T-helper 9 cell (primary cell): ENCODE data around the gene VGLL4.
"Not testable (repeated sequence)": the region's sequence is repeated elsewhere in the genome, so short reads cannot be mapped to it uniquely, and the experiment has no call there.

Experiments
- DNase-seq: peaks from one replicate; pipeline ENCODE4 v3.0.0-alpha.2; 2020

Gene VGLL4

DNA sequence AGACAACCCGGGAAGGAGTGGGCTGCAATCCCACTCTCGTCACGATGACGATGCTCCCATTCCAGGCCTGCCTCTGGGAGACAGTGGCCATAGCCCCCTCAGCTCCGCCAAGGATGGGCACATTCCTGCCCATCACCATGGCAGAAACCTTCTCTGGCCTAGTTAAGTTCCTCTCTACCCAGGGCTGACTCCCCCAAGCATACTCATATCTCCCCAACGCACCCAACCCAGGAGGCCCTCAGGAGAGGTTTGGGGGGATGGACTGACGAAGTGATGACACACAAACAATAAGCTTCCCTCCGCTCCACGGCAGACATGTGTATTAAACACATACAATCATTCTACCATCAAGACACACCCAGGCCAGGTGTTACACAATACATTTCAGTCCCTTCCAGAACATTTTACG, 60.1 kb downstream of the VGLL4 start:
- no peak for DNase-seq

DNA sequence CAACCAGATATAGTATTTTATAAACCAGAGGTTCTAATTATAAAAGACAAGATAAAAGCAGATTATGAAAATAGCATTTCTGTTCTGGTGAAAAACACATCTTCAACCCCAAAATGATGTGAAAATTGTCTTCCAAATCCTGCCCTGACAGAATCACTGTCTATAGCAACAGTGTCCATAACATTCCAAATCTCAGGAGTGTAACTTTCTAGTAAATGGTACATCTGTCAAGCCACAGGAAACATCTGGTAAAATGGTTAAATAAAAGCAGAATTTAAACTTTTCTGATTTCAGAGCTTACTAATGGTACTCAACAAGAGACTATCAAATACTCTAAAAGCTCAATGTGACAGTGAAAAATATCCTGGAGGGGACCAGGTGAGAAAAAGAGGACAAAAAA, 60.5 kb downstream of the VGLL4 start:
- no peak for DNase-seq

DNA sequence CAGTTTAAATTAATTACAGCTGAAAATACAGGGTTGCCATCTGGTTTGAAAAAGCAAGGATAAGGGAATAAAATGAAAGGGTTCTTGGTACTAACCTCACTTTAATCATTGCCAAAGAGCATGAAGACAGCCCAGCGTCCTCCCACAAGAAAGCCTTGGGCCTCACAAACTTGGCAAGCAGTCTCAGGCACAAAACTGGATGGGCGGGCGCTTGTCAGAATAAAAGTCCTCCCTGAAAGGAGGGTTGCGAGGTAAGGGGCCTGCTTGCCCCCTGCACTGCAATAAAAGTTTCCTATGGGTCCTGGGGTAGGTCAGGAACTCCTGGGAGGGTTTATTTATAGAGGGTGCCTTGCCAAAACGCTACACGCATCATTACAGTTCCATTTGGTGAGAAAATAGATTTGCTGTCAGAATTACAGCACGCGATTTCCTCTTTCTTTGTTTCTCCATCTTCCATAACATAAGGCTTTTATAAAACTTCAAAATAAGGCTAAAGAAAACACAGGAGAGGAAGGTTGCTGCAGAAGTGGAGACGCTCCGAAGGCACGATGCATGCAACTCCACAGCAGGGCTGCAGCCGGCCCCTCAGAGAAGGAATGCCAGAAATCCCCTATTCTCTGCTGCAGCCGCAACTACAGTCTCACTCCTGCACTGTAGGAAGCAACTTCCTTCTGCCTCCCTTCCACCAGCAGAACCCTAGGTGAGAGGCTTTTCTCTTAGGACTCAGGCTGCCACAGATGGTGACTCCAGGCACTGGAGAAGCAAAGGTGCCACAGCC, 61.3 kb downstream of the VGLL4 start:
- no peak for DNase-seq

GRCh38 chr3:11581237-11582190, 62.2 kb downstream of the VGLL4 start:
- no peak for DNase-seq

DNA sequence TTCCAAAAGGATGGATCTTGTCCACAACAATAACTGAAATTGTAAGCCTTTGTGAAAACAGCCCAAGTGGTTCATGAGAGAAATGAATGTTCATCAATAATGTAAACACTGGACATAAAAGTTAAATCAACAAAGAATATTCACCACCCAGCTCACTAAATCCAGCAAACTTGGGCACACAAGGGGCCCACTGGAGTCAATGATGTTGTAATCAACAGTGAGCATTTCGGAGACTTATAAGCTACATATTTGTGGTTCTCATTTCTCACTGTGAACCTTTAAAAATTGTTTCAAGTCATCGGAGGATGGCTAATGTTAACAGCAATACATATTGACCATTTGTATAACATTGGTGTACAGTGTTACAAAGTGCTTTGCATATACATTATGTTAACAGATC, 63.1 kb downstream of the VGLL4 start:
- no peak for DNase-seq

DNA sequence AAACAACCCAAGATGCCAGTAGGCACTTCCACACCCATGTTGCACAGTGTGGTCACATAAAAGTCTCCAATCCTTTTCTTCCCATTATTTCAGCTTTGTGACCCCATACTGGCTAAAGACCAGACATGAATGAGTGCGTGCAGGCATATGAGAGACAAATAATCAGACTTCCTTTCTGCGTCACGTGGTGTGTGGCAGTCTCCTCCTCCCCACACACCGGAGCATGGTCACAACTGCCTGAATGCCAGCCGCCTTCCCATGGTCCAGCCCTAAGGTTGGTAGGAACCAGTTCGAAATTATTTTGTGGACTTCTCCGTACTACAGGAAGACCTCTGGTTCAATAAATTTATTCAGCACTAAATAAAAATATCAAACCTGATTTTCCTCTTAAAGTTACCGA, 65.5 kb downstream of the VGLL4 start:
- DNase-seq: no peak

- no peak for DNase-seq
Measured at GRCh38 chr3:11576453-11576852, 67.3 kb downstream of the VGLL4 start.

- no peak for DNase-seq
Measured at GRCh38 chr3:11575677-11576076, 68.0 kb downstream of the VGLL4 start.

DNA sequence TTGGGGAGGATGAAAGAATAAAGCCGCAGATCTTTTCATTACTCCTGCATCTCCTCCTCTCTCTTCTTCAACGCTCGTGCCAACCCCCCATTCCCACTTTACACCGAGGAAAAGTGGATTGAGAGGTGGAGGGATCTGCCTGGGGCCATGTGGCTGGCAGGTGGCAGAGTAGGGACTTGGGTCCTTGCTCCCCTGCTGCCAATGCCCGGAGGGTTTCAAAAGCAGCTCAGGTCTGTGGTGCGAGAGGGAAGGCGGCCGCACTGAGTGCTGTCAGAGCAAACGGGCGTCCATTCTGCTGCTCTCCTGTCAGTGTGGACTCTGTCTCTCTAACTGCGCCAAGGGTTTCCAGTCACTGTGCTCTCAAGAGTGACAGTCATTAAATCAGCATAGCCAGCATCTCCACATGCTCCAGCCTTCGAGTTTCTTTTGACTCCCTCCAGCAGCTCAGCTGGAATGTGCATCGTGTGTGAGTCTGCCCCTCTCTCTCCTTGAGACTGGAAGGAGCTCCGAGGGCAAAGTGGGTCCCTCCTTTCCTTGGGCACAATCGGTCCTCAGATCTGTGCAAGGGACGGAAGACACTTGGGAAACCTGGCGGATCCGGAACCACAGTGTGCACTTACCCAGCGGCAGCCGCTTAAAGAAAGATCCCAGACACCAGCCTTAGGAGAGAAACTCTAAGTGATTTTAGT, 68.6 kb downstream of the VGLL4 start:
- no peak for DNase-seq

GRCh38 chr3:11572660-11573059, 71.1 kb downstream of the VGLL4 start:
- DNase-seq: not testable (repeated sequence)

- DNase-seq: no peak
Measured at GRCh38 chr3:11570789-11571495, 72.8 kb downstream of the VGLL4 start.

DNA sequence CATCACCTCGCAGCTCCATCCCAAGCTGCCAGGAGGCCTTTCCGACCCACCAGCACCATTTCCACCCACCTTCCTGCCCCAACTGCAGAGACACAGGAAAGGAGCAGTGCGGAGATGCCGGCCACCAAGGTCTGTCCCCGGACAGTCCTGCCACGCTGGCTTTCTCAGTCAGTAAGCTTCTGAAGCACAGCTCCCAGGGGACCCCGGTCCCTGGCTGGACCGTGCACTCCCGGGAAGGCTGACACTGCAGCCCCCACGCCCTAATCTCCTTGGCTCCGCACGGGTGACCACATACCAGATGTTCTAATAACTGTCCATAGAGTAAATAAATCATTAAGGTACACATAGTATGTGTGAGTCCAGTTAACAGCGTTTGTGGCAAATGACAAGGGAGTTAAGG, 73.5 kb downstream of the VGLL4 start:
- no peak for DNase-seq

DNA sequence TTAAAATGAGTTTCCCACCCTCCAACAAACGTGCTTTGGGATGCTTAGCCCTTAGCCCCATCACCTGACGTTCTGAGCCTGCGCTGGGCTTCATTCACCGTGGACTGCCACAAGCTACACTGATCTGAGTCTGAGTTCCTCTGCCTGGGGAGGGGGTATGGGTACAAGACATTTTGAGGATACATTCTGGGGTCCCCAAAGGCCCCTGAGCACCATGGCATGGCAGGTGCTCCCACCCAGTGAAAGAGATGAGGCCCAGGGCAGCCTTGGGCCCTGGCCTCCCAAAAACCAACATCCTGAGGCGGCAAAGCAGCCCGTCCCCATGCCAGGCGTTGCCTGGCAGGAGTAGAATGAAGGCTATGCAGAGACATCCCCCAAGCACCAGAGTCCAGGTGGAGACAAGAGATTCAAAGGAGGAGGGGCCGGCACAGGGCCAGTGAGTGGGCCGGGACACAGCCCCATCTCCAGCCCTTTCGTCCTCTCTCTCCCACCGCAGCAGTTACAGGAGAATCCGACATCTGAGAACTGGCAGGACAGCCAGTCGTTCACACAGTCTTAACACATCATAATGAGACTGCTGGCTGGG, 74.5 kb downstream of the VGLL4 start:
- DNase-seq: no peak

- no peak for DNase-seq
Measured at GRCh38 chr3:11568503-11569155, 75.1 kb downstream of the VGLL4 start.

- no peak for DNase-seq
Measured at GRCh38 chr3:11567516-11568467, 75.9 kb downstream of the VGLL4 start.

GRCh38 chr3:11566916-11567315, 76.8 kb downstream of the VGLL4 start:
- no peak for DNase-seq

- no peak for DNase-seq
Measured at GRCh38 chr3:11566478-11566877, 77.2 kb downstream of the VGLL4 start.

DNA sequence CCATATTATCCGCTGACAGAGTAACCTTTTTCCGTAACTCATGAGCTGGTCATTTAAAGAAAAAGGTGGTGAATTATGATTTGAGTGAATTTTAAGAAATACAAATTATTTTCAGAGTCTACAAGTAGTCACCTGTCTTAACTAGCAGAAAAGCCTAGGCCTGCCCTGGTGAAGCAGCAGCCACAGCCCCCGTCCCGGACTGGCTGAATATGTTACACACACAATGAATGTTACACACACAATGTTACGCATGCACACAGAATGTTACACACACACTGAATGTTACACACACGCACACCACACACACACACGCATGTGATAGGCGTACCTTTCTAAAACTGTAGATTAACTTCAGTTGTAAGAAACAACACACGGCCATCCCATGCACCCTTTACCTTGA, 77.8 kb downstream of the VGLL4 start:
- DNase-seq: no peak

DNA sequence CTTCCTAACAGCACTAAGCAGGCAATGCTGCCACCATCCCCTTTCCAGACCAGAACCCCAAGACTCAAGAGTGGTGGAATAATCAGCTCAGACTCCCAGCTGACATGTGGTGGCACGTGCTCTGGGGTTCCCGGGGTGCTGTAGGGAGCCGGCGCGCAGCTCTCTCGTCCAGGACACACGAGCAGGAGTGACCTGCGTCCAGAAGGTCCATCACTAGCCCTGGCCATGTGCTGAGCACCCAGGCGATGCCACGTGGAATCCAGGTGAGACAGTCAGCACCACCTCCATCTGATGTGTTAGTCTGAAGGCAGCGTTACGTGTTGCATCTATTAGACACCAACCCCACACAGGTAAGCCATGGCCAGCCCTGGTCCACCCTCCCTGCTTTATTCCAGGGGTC, 78.2 kb downstream of the VGLL4 start:
- DNase-seq: no peak

DNA sequence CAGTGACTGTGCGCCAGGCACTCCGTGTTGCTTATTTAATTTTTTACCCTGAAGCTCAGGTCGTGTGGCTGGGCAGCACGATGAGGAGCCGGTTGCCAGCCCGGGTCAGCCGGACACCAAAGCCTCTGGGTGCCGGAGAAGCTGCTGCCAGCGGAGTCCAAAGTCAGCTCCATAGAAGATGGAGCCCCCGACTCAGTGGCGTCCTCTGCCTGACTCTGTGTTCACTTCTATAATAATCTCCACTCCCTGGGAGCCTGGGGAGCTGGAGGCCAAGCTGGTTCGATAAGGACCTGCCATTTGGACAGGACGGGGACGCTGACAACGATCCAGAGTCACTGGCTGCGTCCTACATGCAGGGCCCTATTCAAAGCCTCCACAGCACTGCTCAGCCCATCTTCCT, 78.6 kb downstream of the VGLL4 start:
- DNase-seq: no peak

- DNase-seq: no peak
Measured at GRCh38 chr3:11564577-11565001, 79.1 kb downstream of the VGLL4 start.
